Adrenal gland (tissue), 12 donors: ENCODE data around the gene KSR2. TPM values are rescaled to one million over a fixed set of nuclear protein-coding genes. Genes with fewer than 3 reads are reported as not detected.

Source experiments
- DNase-seq, 7 donors: peaks; one replicate each; pipeline ENCODE4 v3.0.0-alpha.2; 2019 to 2020
- H3K27ac ChIP-seq, 5 donors: fragments of 200-600 bp; sonication (generic) in 4 of 5; 1 replicate in 3 of 5; 2 replicates in 2 of 5; pipeline versions ENCODE4 v1.5.1 to v1.8.0; 2016 to 2020; ENCODE audit warnings: mild to moderate bottlenecking in 1 of 5
- H3K27me3 ChIP-seq: fragments of 200-600 bp; 2 replicates; pipeline ENCODE4 v1.8.0; 2021
- H3K36me3 ChIP-seq, 2 donors: fragments of 200-600 bp; replicated peaks in 1 of 2; 1 replicate in 1 of 2; 2 replicates in 1 of 2; pipeline versions ENCODE4 v1.5.1 to v1.8.0; 2018 to 2022
- H3K4me1 ChIP-seq, 2 donors: fragments of 200-600 bp; replicated peaks in 1 of 2; 1 replicate in 1 of 2; 2 replicates in 1 of 2; pipeline versions ENCODE4 v1.5.1 to v1.8.0; 2018 to 2021
- H3K4me3 ChIP-seq, 4 donors: fragments of 200-600 bp; sonication (generic) in 3 of 4; one replicate each; pipeline ENCODE4 v1.5.1; 2016 to 2018
- H3K9me3 ChIP-seq, 3 donors: fragments of 200-600 bp; sonication (generic) in 1 of 3; replicated peaks in 1 of 3; 1 replicate in 2 of 3; 2 replicates in 1 of 3; pipeline versions ENCODE4 v1.5.1 to v1.8.0; 2016 to 2021
- CTCF ChIP-seq, 6 experiments: fragments of 450-650 bp in 4 of 6; fragments of 200-600 bp in 2 of 6; sonication (generic) in 1 of 6; IDR thresholded peaks; 1 replicate in 5 of 6; 2 replicates in 1 of 6; pipeline versions ENCODE4 v1.5.1 to v1.8.0; 2016 to 2021; ENCODE audit warnings: antibody characterized with exemption in 6 of 6, mild to moderate bottlenecking in 2 of 6, moderate library complexity in 1 of 6
- POLR2A ChIP-seq, 2 donors: fragments of 450-650 bp; IDR thresholded peaks; one replicate each; pipeline ENCODE4 v1.6.1; 2017; ENCODE audit warnings: antibody characterized with exemption in 2 of 2, mild to moderate bottlenecking in 2 of 2, moderate library complexity in 1 of 2
- WGBS, 4 donors: extraction: QIAGEN DNeasy Blood & Tissue Kit in 2 of 4; methylation state at CpG; one replicate each; pipeline versions ENCODE4 v1.1.5 to v1.1.7; 2013 to 2017; 5-methylcytosine and 5-hydroxymethylcytosine counted together
- intact Hi-C, 2 donors: fragments of 100-400 bp; cut with DNase I; formaldehyde crosslinking; loops; one replicate each; pipeline versions ENCODE4 v1.14.1 to v1.15.0; 2022 to 2023
- polyA plus RNA-seq, 3 donors: library from polyadenylated mRNA; stranded (reverse); fragments of 200-250 nt in 2 of 3; fragments of 350-450 nt in 1 of 3; fragmentation: Illumina TruSeq in 1 of 3; extraction: RNeasy Lipid Tissue Mini Kit (QIAGEN cat#74804) in 1 of 3; gene quantifications; one replicate each; pipeline ENCODE4 v1.2.3, GENCODE V29; 2013 to 2014
- total RNA-seq, 9 donors: library from RNA; depleted of rRNA in 4 of 9; stranded (reverse); fragments of >200 nt in 4 of 9; fragments of 120-200 nt in 1 of 9; fragmentation: NEBNext Ultra II Directional in 1 of 9; extraction: Animal tissue kit (Norgen Biotek cat#: 25700) in 1 of 9; gene quantifications; one replicate each; pipeline versions ENCODE4 v1.1.0 to v1.2.4, GENCODE V29; 2013 to 2023
- donor health status: healthy with polysubstance abuse.
- donor health status: Bipolar disorder and iron deficiency.
- donor health status: DM: yes; HTN: yes; CAD: no.
- donor health status: DM: no; HTN: no; CAD: no.
- donor health status: DM: no; HTN: no; CAD: no.
- donor health status: DM: yes; HTN: yes; CAD: no.

KSR2 gene
- total and polyA plus RNA-seq, 12 donors = 0.03 to 2.7 (median 0.84) TPM; not detected in 3

- no peaks in the 10 kb centered on the region for H3K36me3 ChIP-seq
- no peak for TF ChIP-seq POLR2A (IDR thresholded peaks at IDR 0.05)
- no peak for TF ChIP-seq CTCF (IDR thresholded peaks at IDR 0.05)
These were observed 421.6 kb downstream of the KSR2 start for GRCh38 chr12:117547209-117547608.

GRCh38 chr12:117545216-117545615, 423.6 kb downstream of the KSR2 start:
- no peak for TF ChIP-seq POLR2A (IDR thresholded peaks at IDR 0.05)
- TF ChIP-seq CTCF (IDR thresholded peaks at IDR 0.05) = no peak
- 71 to 86% (median 81%) methylated on average over 3 of the region's 3 CpGs for WGBS, 4 donors

More at GRCh38 chr12:117547209-117547608, 421.6 kb downstream of the KSR2 start:
- DNase-seq = no peak
- no peak overlapping the region for H3K4me3 ChIP-seq
- H3K27me3 ChIP-seq = no peaks in the 10 kb centered on the region
- H3K9me3 ChIP-seq = peaks cover 0 to 5% (median 0%) of the 10 kb centered on the region in 3 donors
- H3K4me1 ChIP-seq = no peaks in the 10 kb centered on the region
- intact Hi-C loops = no loop called here
- H3K27ac ChIP-seq = no peak overlapping the region

GRCh38 chr12:117540011-117540410, 428.8 kb downstream of the KSR2 start:
- Histone ChIP-seq H3K36me3 (no peaks in the 10 kb centered on the region), H3K27ac (no peak overlapping the region), H3K4me3 (no peak overlapping the region), H3K4me1 (no peaks in the 10 kb centered on the region), H3K27me3 (no peaks in the 10 kb centered on the region), H3K9me3 (peaks cover 0 to 4% (median 0%) of the 10 kb centered on the region in 3 donors)
- no peak for DNase-seq
- 54 to 71% (median 66%) methylated on average over 5 of the region's 5 CpGs for WGBS, 4 donors
- TF ChIP-seq POLR2A (IDR thresholded peaks at IDR 0.05) (no peak), CTCF (IDR thresholded peaks at IDR 0.05) (no peak)
- intact Hi-C loops = no loop called here

More at GRCh38 chr12:117545216-117545615, 423.6 kb downstream of the KSR2 start:
- H3K4me3 ChIP-seq = no peak overlapping the region
- intact Hi-C loops = no loop called here
- no peaks in the 10 kb centered on the region for H3K4me1 ChIP-seq
- no peaks in the 10 kb centered on the region for H3K27me3 ChIP-seq
- no peak overlapping the region for H3K27ac ChIP-seq
- DNase-seq = no peak
- H3K9me3 ChIP-seq = peaks cover 0 to 5% (median 0%) of the 10 kb centered on the region in 3 donors
- no peaks in the 10 kb centered on the region for H3K36me3 ChIP-seq

- TF ChIP-seq CTCF (IDR thresholded peaks at IDR 0.05) = no peak
- no peak for TF ChIP-seq POLR2A (IDR thresholded peaks at IDR 0.05)
- intact Hi-C loops = no loop called here
- Histone ChIP-seq H3K9me3 (no peaks in the 10 kb centered on the region), H3K27ac (no peak overlapping the region), H3K36me3 (no peaks in the 10 kb centered on the region), H3K4me3 (no peak overlapping the region), H3K4me1 (no peaks in the 10 kb centered on the region), H3K27me3 (no peaks in the 10 kb centered on the region)
- WGBS, 4 donors = 70 to 85% (median 77%) methylated on average over 1 of the region's 1 CpG
- DNase-seq = no peak
These were observed 429.9 kb downstream of the KSR2 start for GRCh38 chr12:117538926-117539325.
